NCI-H1417 (cell line): ENCODE data around the gene GGA2.
"Not testable (repeated sequence)": the region's sequence is repeated elsewhere in the genome, so short reads cannot be mapped to it uniquely, and the experiment has no call there.

Source experiments
- DNase-seq, 3 experiments: peaks; one replicate each; lab custom pipeline; 2025; lab: John Stamatoyannopoulos, UW

Gene GGA2

GRCh38 chr16:23504453-23505179, 5.7 kb downstream of the GGA2 start:
- peak in 2 of 3 experiments; percentile 12 to 57 for DNase-seq

- DNase-seq: no peak
Measured at GRCh38 chr16:23504076-23504452, 6.2 kb downstream of the GGA2 start.

- no peak for DNase-seq
Measured at GRCh38 chr16:23502466-23502865, 7.8 kb downstream of the GGA2 start.

- no peak for DNase-seq
Measured at GRCh38 chr16:23501291-23501690, 9.0 kb downstream of the GGA2 start.

GRCh38 chr16:23500862-23501225, 9.4 kb downstream of the GGA2 start:
- DNase-seq: no peak

GRCh38 chr16:23500212-23500861, 10.0 kb downstream of the GGA2 start:
- no peak for DNase-seq

- no peak for DNase-seq
Measured at GRCh38 chr16:23499801-23500200, 10.5 kb downstream of the GGA2 start.

GRCh38 chr16:23498863-23499262, 11.4 kb downstream of the GGA2 start:
- DNase-seq: no peak

- no peak for DNase-seq
Measured at GRCh38 chr16:23497543-23497868, 12.8 kb downstream of the GGA2 start.

- DNase-seq: no peak
Measured at GRCh38 chr16:23496821-23497542, 13.3 kb downstream of the GGA2 start.

- no peak for DNase-seq
Measured at GRCh38 chr16:23495671-23496070, 14.6 kb downstream of the GGA2 start.

- no peak for DNase-seq
Measured at GRCh38 chr16:23494188-23494587, 16.1 kb downstream of the GGA2 start.

GRCh38 chr16:23491490-23492391, 18.6 kb downstream of the GGA2 start:
- DNase-seq: no peak

- no peak for DNase-seq
Measured at GRCh38 chr16:23486480-23486879, 23.8 kb downstream of the GGA2 start.

- no peak for DNase-seq
Measured at GRCh38 chr16:23485841-23486240, 24.5 kb downstream of the GGA2 start.

- no peak for DNase-seq
Measured at GRCh38 chr16:23485257-23485614, 25.1 kb downstream of the GGA2 start.

- no peak for DNase-seq
Measured at GRCh38 chr16:23484510-23485256, 25.6 kb downstream of the GGA2 start.

- DNase-seq: not testable (repeated sequence)
Measured at GRCh38 chr16:23483492-23483891, 26.8 kb downstream of the GGA2 start.

- DNase-seq: no peak
Measured at GRCh38 chr16:23482778-23483177, 27.5 kb downstream of the GGA2 start.

- DNase-seq: no peak
Measured at GRCh38 chr16:23480257-23480656, 30.0 kb downstream of the GGA2 start.

GRCh38 chr16:23479138-23479537, 31.2 kb downstream of the GGA2 start:
- no peak for DNase-seq

- DNase-seq: no peak
Measured at GRCh38 chr16:23478566-23478965, 31.7 kb downstream of the GGA2 start.
